Measurements from ENCODE around the gene NDUFAF3.

- TF ChIP-seq CTCF (conservative IDR thresholded peaks at IDR 0.05; ENCODE audit: low read length) (no peak), EZH2phosphoT487 (IDR thresholded peaks at IDR 0.05; ENCODE audit: borderline replicate concordance, low read depth, low read length) (no peak)
These were observed 39.9 kb upstream of the NDUFAF3 start for GRCh38 chr3:48982016-48982415.
